Fibroblast of the aortic adventitia (primary cell): ENCODE data around the gene TUT4. TPM values are rescaled to one million over a fixed set of nuclear protein-coding genes. Genes with fewer than 3 reads are reported as not detected.
"Not testable (repeated sequence)": the region's sequence is repeated elsewhere in the genome, so short reads cannot be mapped to it uniquely, and the experiment has no call there.

Source experiments
- DNase-seq: peaks from one replicate; pipeline ENCODE4 v3.0.0-alpha.2; 2010; ENCODE audit warnings: low read depth
- H3K4me3 ChIP-seq: 2 replicates; pipeline ENCODE4 v1.5.1; 2011; ENCODE audit warnings: low read depth, mild to moderate bottlenecking, control low read depth, low read length, moderate library complexity
- total RNA-seq: library from RNA; depleted of rRNA; stranded (reverse); fragments of >200 nt; gene quantifications from 2 replicates; pipeline ENCODE4 v1.2.3, GENCODE V29; 2012; ENCODE audit warnings: low replicate concordance
- TF ChIP-seq, protein P1 (sequence below): IDR thresholded peaks from 2 replicates; pipeline ENCODE4 v1.5.1; 2011; ENCODE audit warnings: mild to moderate bottlenecking, low read length, control low read depth, inconsistent platforms; ENCODE audit not compliant: insufficient read depth

The TUT4 gene
- total RNA-seq, 1 donor: 42.5 TPM

DNA sequence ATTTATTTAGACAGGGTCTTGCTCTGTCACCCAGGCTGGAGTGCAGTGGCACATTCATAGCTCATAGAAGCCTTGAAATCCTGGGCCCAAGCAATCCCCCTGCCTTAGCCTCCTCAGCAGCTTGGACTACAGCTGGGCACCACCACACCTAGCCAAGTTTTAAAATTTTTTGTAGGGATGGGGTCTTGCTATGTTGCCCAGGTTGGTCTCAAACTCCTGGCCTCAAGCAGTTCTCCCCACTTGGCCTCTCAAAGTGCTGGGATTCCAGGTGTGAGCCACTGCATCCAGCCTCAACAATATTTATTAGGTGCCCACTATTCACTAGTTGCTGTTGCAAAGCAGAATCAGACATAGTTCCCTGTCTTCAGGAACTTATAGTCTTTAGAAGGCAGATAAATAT lies 35.1 kb upstream of the TUT4 start:
- H3K4me3 ChIP-seq: no peak overlapping the region
- TF ChIP-seq, protein P1, sequence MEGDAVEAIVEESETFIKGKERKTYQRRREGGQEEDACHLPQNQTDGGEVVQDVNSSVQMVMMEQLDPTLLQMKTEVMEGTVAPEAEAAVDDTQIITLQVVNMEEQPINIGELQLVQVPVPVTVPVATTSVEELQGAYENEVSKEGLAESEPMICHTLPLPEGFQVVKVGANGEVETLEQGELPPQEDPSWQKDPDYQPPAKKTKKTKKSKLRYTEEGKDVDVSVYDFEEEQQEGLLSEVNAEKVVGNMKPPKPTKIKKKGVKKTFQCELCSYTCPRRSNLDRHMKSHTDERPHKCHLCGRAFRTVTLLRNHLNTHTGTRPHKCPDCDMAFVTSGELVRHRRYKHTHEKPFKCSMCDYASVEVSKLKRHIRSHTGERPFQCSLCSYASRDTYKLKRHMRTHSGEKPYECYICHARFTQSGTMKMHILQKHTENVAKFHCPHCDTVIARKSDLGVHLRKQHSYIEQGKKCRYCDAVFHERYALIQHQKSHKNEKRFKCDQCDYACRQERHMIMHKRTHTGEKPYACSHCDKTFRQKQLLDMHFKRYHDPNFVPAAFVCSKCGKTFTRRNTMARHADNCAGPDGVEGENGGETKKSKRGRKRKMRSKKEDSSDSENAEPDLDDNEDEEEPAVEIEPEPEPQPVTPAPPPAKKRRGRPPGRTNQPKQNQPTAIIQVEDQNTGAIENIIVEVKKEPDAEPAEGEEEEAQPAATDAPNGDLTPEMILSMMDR: no peak
- DNase-seq: no peak

DNA sequence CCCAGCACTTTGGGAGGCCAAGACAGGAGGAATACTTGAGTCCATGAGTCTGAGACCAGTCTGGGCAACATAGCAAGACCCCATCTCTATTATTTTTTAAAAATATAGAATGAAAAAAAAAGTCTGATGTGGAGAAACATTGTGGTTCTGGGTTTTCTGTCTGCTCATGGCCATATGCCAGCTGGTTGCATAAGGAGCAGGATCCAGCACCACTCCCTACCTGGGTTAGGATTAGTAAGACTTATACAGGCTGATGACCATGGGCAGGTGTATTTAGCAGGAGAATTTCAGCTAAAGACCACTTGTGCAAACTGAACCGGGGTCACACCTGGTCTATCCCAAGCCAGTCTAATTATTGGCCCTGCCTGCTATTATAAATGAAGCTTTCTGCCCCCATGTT lies 32.6 kb upstream of the TUT4 start:
- DNase-seq: no peak
- H3K4me3 ChIP-seq: no peak overlapping the region
- TF ChIP-seq, protein P1: no peak

DNA sequence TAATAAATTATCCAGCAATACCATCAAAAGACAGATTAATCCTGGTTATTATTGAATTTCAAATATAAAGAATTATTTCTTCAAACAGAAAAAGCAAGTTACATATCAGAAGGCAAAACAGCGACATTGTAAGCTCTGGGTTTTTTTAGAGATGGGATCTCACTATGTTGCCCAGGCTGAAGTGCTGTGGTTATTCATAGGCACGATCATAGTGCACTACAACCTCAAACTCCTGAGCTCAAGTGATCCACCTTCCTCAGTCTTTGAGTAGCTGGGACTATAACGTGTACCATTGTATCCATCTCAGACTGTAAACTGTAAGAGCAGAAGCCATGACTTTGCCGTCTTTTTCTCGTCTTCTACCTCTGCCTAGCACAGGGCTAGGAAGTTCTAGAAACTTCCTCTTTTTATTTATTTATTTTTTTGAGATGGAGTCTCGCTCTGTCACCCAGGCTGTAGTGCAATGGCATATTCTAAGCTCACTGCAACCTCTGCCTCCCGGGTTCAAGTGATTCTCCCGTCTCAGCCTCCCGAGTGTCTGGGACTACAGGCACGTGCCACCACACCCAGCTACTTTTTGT lies 29.3 kb upstream of the TUT4 start:
- H3K4me3 ChIP-seq: no peak overlapping the region
- no peak for DNase-seq
- TF ChIP-seq, protein P1: no peak

DNA sequence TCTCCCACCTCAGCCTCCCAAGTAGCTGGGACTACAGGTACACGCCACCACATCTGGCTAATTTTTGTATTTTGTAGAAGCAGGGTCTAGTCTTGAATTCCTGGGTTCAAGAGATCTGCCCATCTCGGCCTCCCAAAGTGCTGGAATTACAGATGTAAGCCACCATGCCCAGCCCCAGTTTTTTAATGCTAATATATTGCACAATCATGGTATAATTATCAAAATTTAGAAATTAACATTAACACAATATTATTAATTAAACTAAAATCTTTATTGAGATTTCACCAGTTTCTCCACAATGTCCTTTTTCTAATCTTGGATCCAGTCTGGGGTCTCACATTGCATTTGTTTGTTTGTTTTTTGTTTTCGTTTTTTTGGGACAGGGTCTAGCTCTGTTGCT lies 27.4 kb upstream of the TUT4 start:
- TF ChIP-seq, protein P1: no peak
- H3K4me3 ChIP-seq: no peak overlapping the region
- no peak for DNase-seq

DNA sequence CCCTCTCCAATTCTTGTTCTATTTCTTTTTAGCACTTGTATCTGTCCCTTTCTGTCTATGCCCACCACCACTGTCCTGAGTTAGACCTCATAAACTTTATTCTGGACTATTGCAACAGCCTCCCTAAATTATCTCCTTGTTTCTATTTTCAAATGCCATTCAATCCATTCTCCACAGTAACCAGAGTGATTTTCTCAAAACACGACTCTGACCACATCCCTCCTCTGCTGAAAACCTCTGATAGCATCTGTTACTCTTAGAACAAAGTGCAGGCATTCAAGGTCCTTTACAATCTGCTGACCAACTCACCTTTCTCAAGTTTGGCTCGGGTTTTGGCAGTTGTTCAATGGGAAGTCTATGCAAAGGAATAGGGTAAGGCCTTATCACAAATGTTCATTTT lies 26.5 kb upstream of the TUT4 start:
- TF ChIP-seq, protein P1: no peak
- H3K4me3 ChIP-seq: no peak overlapping the region
- DNase-seq: no peak

DNA sequence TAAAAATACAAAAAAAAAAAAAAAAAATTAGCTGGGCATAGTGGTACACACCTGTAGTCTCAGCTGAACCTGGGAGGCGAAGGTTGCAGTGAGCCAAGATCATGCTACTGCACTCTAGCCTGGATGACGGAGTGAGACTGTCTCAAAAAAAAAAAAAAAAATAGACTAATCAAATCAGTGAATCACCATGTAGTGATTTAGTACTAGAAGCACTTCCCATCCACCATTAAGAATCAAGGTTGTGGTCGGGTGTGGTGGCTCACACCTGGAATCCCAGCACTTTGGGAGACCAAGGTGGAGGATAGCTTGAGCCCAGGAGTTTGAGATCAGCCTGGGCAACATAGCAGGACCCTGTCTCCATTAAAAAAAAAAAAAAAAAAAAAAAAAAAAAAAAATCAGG lies 25.2 kb upstream of the TUT4 start:
- H3K4me3 ChIP-seq, DNase-seq: not testable (repeated sequence)

DNA sequence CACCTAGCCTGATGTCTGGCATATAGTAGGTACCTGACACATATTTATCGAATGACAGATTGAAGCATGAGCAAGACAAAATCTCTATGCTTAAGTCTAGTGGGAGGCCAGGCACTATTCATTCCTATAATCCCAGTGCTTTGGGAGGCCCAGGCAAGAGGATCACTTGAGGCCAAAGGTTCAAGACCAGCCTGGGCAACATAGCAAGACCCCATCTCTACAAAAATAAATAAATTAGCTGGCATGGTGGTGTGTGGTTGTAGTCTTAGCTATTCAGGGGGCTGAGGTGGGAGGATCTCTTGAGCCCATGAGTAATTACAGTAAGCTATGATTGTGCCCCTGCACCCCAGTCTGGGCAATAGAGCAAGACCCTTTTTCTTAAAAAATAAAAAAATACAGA lies 23.2 kb upstream of the TUT4 start:
- TF ChIP-seq, protein P1: no peak
- no peak for DNase-seq
- H3K4me3 ChIP-seq: no peak overlapping the region
